NCI-H2029 treated with DMSO at 0.1 percent for 48 hours (cell line): ENCODE measurements around the gene MAP3K19.
A peak's percentile ranks its signal among the peaks of the same experiment; 100 is the strongest.

Experiments used
- DNase-seq: peaks from one replicate; lab custom pipeline; 2025; lab: John Stamatoyannopoulos, UW

Gene MAP3K19

DNA sequence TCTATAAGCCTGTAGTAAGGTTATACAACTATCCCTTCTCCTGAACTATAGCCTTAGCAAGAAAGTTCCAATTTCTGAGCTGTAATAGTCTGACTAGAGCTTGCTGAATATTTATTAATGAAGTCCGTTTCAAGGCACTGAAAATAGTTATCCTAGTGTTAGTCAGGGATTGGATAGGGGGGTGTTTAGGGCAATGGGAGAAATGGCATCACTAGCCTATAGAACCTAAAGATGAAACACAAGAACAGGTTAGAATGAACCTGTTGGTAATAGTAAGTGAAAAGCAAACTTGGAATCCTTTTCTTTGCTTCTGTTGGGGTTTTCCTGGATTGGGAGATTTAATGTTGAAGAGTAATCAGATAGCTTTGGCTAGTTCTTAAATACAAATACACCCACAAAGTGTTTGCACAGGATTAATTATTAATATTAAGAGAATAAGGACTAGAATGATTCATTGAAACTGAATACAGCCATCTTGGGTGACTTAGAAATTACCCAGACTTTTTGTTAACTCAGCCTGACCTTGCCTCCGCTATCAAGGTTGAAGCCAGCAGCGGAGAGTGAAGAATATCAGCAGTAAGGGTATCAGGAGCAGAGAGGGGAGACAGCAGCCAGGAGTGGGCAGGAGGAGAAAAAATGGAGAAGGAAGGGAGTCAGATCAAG is 114.3 kb downstream of the MAP3K19 start:
- no peak for DNase-seq

DNA sequence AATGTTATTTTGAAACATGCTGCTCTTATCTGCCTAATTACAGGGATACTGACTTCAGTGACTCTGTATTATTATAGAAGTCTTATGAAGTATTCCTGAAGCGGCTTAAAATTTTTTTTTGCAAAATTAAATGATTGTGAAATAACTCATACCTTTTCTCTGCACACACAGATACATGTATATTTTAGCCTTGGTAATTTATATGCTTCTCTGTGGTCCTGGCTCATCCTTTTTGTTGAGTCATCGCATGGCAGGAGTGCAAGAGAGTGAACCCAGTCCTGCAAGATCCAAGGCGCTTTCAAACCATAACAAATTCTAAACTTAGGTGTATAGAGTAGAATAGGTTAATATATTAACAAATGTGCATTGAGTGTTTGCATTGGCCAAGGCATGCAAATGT is 120.1 kb downstream of the MAP3K19 start:
- DNase-seq, result no peak

- DNase-seq, result no peak
Observed at GRCh38 chr2:134926231-134926931, 120.9 kb downstream of the MAP3K19 start.

DNA sequence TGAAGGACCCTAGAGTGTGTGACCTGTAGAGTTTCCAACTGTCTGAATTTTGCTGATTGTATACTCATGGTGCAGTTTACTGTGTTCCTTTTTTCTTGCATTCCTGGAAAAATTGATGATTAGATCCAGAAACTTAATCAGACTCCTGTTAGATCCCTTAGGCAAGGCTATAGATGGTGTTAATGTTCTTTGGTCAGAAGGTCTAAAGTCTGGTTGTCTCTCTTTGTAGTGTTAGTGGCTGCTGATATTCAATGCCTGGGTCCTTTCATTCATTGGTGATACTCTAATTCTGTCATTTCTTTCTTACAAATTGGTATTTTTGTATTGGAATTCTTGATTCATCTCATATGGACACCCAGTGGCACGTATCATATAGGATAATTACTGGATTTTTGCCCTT is 122.3 kb downstream of the MAP3K19 start:
- no peak for DNase-seq

GRCh38 chr2:134919341-134920210 is 127.7 kb downstream of the MAP3K19 start:
- DNase-seq, result peak; percentile 10

GRCh38 chr2:134918526-134919340 is 128.5 kb downstream of the MAP3K19 start, which contains the start of gene CCNT2:
CCNT2 (plus strand) TSS chr2:134918822; CDS start chr2:134918855, 33 bp downstream.
- peak; percentile 96 for DNase-seq

DNA sequence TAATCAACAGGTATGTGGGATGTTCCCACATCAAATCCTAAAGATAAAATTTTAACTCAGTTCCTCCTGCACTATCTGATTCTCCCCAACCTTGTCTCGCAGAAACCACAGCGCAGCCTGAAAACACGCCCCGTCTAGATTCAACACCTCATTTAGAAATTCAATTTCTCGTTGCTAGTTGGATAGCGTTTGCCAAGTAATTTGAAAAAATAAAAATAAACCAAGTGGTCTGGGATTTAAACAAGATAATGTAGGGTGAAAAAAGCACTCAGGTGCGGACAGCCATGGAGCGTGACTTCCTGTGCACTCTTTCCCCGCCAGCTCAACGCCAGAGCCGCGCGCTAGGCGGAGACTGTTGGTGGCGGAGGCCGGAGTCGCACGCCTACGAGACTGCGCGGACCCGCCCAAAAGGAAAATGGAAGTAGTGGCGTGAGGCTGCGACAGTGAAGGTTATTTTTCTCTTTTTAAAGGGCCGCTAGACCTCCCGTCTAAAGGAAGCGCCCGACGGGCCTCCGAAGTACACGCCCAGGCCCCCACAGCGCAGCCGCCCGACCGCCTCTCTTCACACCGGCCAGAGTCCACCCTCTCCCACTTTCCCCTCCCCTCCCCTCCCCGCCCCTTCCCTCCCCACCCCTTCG is 129.2 kb downstream of the MAP3K19 start:
- no peak for DNase-seq

DNA sequence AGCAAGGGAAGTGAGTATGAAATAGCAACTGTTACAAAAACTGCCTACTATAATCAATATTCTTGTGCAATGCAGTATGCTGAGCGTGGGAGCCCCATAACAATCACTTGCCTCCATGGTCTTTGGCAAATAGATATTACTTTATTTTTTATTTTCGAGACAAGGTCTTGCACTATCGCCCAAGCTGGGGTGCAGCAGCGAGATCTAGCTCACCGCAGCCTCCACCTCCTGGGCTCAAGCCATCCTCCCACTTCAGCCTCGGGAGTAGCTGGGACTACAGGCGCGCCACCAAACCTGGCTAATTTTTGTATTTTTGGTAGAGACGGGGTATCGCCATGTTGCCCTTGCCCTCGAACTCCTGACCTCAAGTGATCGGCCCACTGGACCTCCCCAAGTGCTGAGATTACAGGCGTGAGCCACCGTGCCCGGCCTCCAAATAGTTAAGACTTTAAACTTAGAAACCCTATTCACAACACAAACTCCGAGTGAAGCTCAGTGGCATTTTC is 129.8 kb downstream of the MAP3K19 start:
- no peak for DNase-seq
